HepG2 (cell line): ENCODE results near the gene CEP131. TPM values are rescaled to one million over a fixed set of nuclear protein-coding genes. Genes with fewer than 3 reads are reported as not detected.
A peak's percentile ranks its signal among the peaks of the same experiment; 100 is the strongest.

Experiments
- BRCA1 ChIP-seq: sonication (generic); formaldehyde crosslinking; IDR thresholded peaks from 2 replicates; pipeline ENCODE4 v1.4.0; 2020; ENCODE audit warnings: missing genetic modification reagents
- CHCHD3 ChIP-seq: sonication (generic); formaldehyde crosslinking; IDR thresholded peaks from 2 replicates; pipeline ENCODE4 v1.8.0; 2022; ENCODE audit warnings: mild to moderate bottlenecking, missing genetic modification reagents, moderate library complexity
- CREBL2 ChIP-seq: sonication (generic); formaldehyde crosslinking; IDR thresholded peaks from 2 replicates; pipeline ENCODE4 v1.8.1; 2023; ENCODE audit warnings: missing genetic modification reagents, mild to moderate bottlenecking, borderline replicate concordance
- CTCF ChIP-seq: sonication (generic); formaldehyde crosslinking; IDR thresholded peaks from 2 replicates; pipeline ENCODE4 v1.5.0; 2020; ENCODE audit warnings: mild to moderate bottlenecking, missing genetic modification reagents, moderate library complexity
- DR1 ChIP-seq: sonication (generic); formaldehyde crosslinking; IDR thresholded peaks from 2 replicates; pipeline ENCODE4 v1.8.0; 2021; ENCODE audit warnings: mild to moderate bottlenecking, missing genetic modification reagents, inconsistent platforms
- NFKB2 ChIP-seq: sonication (generic); formaldehyde crosslinking; IDR thresholded peaks from 2 replicates; pipeline ENCODE4 v1.4.0; 2020; ENCODE audit warnings: missing genetic modification reagents, borderline replicate concordance
- NFYC ChIP-seq: IDR thresholded peaks from 2 replicates; pipeline ENCODE4 v1.6.1; 2016; ENCODE audit warnings: missing genetic modification reagents, missing compliant biosample characterization
- REXO4 ChIP-seq: sonication (generic); formaldehyde crosslinking; IDR thresholded peaks from 2 replicates; pipeline ENCODE4 v1.8.0; 2022; ENCODE audit warnings: missing genetic modification reagents, mild to moderate bottlenecking, borderline replicate concordance
- USF2 ChIP-seq, 2 experiments: sonication (generic) in 1 of 2; formaldehyde crosslinking in 1 of 2; IDR thresholded peaks; 2 replicates each; pipeline versions ENCODE4 v1.5.1 to v1.6.1; 2011 to 2020; ENCODE audit warnings: borderline replicate concordance in 1 of 2, low read depth in 1 of 2, low read length in 1 of 2, mild to moderate bottlenecking in 1 of 2, missing genetic modification reagents in 1 of 2, moderate library complexity in 1 of 2
- ZBTB33 ChIP-seq: sonication (generic); formaldehyde crosslinking; IDR thresholded peaks from 2 replicates; pipeline ENCODE4 v1.4.0; 2020; ENCODE audit warnings: missing genetic modification reagents
- ZNF142 ChIP-seq: sonication (generic); formaldehyde crosslinking; IDR thresholded peaks from 2 replicates; pipeline ENCODE4 v1.4.0; 2020; ENCODE audit warnings: missing genetic modification reagents
- ZNF660 ChIP-seq: sonication (generic); formaldehyde crosslinking; IDR thresholded peaks from 2 replicates; pipeline ENCODE4 v1.5.1; 2020; ENCODE audit warnings: mild to moderate bottlenecking, low read depth, missing genetic modification reagents, borderline replicate concordance
- polyA plus RNA-seq, 8 experiments: library from polyadenylated mRNA; depleted of rRNA in 3 of 8; stranded (reverse) in 7 of 8; unstranded in 1 of 8; fragments of >200 nt; fragmentation: Illumina TruSeq in 4 of 8; extraction: Trizol in 4 of 8; gene quantifications; 2 replicates each; pipeline versions ENCODE4 v1.2.1 to v1.2.3, GENCODE V29; 2011 to 2016; ENCODE audit warnings: low read depth in 4 of 8, missing spikeins in 1 of 8, mixed read lengths in 1 of 8; ENCODE audit not compliant: insufficient read depth in 1 of 8
- total RNA-seq, 5 experiments: library from RNA; depleted of rRNA; stranded (reverse); fragments of >200 nt; fragmentation: Illumina TruSeq; extraction: Trizol; gene quantifications; 2 replicates each; pipeline ENCODE4 v1.2.3, GENCODE V29; 2016; ENCODE audit warnings: low read depth in 1 of 5

CEP131 gene
- total and polyA plus RNA-seq, 2 of the 13 experiments (the other 11 are each of a cell fraction or from before 2014, with no cell fraction given) = 5.0 to 16.8 TPM

- TF ChIP-seq ZNF142 (peak; percentile 94), DR1 (CRISPR knock-in tag) (peak; percentile 47; the same call in 1 of the 2 replicates), NFKB2 (CRISPR knock-in tag) (0 out of 2 replicates have a peak, but pooled peaks have one; percentile 34), CTCF (CRISPR knock-in tag) (peak; percentile 46), BRCA1 (CRISPR knock-in tag) (no peak), CHCHD3 (CRISPR knock-in tag) (no peak), REXO4 (CRISPR knock-in tag) (no peak), NFYC (CRISPR knock-in tag) (no peak), USF2 (IDR thresholded peaks at IDR 0.05; ENCODE audit: low read depth, low read length) (0 out of 2 replicates have a peak, but pooled peaks have one; percentile 11), USF2 (CRISPR knock-in tag; IDR thresholded peaks at IDR 0.05; ENCODE audit: borderline replicate concordance) (no peak), ZBTB33 (peak; percentile 11; the same call in 1 of the 2 replicates), ZNF660 (CRISPR knock-in tag) (no peak), CREBL2 (no peak)
These were observed 32.4 kb upstream of the CEP131 start (continued) for GRCh38 chr17:81254955-81255717.
